Neural progenitor cell (in vitro differentiated cells): Measurements from ENCODE around the gene ASTN2.

Experiments
- EZH2 ChIP-seq: fragments of 200-600 bp; sonication (generic); IDR thresholded peaks from 2 replicates; pipeline ENCODE4 v1.6.1; 2017; ENCODE audit warnings: antibody characterized with exemption, mild to moderate bottlenecking, moderate library complexity
- TF ChIP-seq, protein P1 (sequence below): fragments of 200-600 bp; sonication (generic); IDR thresholded peaks from 2 replicates; pipeline ENCODE4 v1.5.1; 2017; ENCODE audit warnings: antibody characterized with exemption, mild to moderate bottlenecking

DNA sequence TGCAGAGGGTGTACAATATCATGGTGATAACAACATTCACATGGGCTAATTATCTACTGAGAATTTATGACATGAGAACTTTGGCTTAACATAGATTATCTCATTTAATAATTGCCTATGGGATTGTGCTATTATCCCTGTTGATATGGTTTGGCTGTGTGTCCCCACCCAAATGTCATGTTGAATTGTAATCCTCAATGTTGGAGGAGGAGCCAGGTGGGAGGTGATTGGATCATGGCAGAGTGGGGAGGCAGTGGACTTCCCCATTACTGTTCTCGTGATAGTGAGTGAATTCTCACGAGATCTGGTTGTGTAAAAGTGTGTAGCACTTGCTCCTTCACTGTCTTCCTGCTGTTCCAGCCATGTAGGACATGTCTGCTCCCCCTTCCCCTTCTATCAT, 541.4 kb downstream of the ASTN2 start:
- TF ChIP-seq, protein P1, sequence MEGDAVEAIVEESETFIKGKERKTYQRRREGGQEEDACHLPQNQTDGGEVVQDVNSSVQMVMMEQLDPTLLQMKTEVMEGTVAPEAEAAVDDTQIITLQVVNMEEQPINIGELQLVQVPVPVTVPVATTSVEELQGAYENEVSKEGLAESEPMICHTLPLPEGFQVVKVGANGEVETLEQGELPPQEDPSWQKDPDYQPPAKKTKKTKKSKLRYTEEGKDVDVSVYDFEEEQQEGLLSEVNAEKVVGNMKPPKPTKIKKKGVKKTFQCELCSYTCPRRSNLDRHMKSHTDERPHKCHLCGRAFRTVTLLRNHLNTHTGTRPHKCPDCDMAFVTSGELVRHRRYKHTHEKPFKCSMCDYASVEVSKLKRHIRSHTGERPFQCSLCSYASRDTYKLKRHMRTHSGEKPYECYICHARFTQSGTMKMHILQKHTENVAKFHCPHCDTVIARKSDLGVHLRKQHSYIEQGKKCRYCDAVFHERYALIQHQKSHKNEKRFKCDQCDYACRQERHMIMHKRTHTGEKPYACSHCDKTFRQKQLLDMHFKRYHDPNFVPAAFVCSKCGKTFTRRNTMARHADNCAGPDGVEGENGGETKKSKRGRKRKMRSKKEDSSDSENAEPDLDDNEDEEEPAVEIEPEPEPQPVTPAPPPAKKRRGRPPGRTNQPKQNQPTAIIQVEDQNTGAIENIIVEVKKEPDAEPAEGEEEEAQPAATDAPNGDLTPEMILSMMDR: no peak
- no peak for TF ChIP-seq EZH2
